GM18907 (cell line): ENCODE measurements around the gene PLPPR1.
"Not testable (repeated sequence)": the region's sequence is repeated elsewhere in the genome, so short reads cannot be mapped to it uniquely, and the experiment has no call there.

ENCODE experiments used
- ATAC-seq: cut with Tn5 transposase; IDR thresholded peaks from one replicate; pipeline ENCODE4 v1.9.1; 2021; ENCODE audit warnings: mild to moderate bottlenecking, moderate library complexity; ENCODE audit not compliant: unreplicated experiment

PLPPR1 gene

GRCh38 chr9:101039581-101039980 is 11.1 kb downstream of the PLPPR1 start:
- ATAC-seq: not testable (repeated sequence)

- no peak for ATAC-seq
Measured at GRCh38 chr9:101047848-101048397, 19.4 kb downstream of the PLPPR1 start.

GRCh38 chr9:101050650-101051049 is 22.1 kb downstream of the PLPPR1 start:
- no peak for ATAC-seq

- ATAC-seq: no peak
Measured at GRCh38 chr9:101054657-101055056, 26.1 kb downstream of the PLPPR1 start.

GRCh38 chr9:101055516-101055915 is 27.0 kb downstream of the PLPPR1 start:
- ATAC-seq: no peak

- no peak for ATAC-seq
Measured at GRCh38 chr9:101062686-101063085, 34.2 kb downstream of the PLPPR1 start.

GRCh38 chr9:101063192-101063591 is 34.7 kb downstream of the PLPPR1 start:
- no peak for ATAC-seq

GRCh38 chr9:101064206-101064605 is 35.7 kb downstream of the PLPPR1 start:
- ATAC-seq: no peak

- no peak for ATAC-seq
Measured at GRCh38 chr9:101065930-101066329, 37.4 kb downstream of the PLPPR1 start.

GRCh38 chr9:101068696-101069095 is 40.2 kb downstream of the PLPPR1 start:
- no peak for ATAC-seq

GRCh38 chr9:101072259-101072658 is 43.7 kb downstream of the PLPPR1 start:
- no peak for ATAC-seq

GRCh38 chr9:101073122-101073521 is 44.6 kb downstream of the PLPPR1 start:
- ATAC-seq: no peak

GRCh38 chr9:101081641-101082040 is 53.1 kb downstream of the PLPPR1 start:
- no peak for ATAC-seq

GRCh38 chr9:101083448-101084202 is 55.1 kb downstream of the PLPPR1 start:
- ATAC-seq: no peak

GRCh38 chr9:101087426-101087825 is 58.9 kb downstream of the PLPPR1 start:
- ATAC-seq: no peak

- no peak for ATAC-seq
Measured at GRCh38 chr9:101092922-101093321, 64.4 kb downstream of the PLPPR1 start.

GRCh38 chr9:101093620-101094019 is 65.1 kb downstream of the PLPPR1 start:
- no peak for ATAC-seq

GRCh38 chr9:101094686-101095085 is 66.2 kb downstream of the PLPPR1 start:
- ATAC-seq: no peak

GRCh38 chr9:101097210-101097609 is 68.7 kb downstream of the PLPPR1 start:
- no peak for ATAC-seq

- ATAC-seq: no peak
Measured at GRCh38 chr9:101098392-101098791, 69.9 kb downstream of the PLPPR1 start.

GRCh38 chr9:101114317-101114716 is 85.8 kb downstream of the PLPPR1 start:
- ATAC-seq: no peak

GRCh38 chr9:101115102-101115501 is 86.6 kb downstream of the PLPPR1 start:
- ATAC-seq: no peak

- no peak for ATAC-seq
Measured at GRCh38 chr9:101117161-101117560, 88.6 kb downstream of the PLPPR1 start.
